Pancreas (tissue), 10 donors: ENCODE results near the gene TMEM106A. TPM values are rescaled to one million over a fixed set of nuclear protein-coding genes. Genes with fewer than 3 reads are reported as not detected.
"Not testable (repeated sequence)": the region's sequence is repeated elsewhere in the genome, so short reads cannot be mapped to it uniquely, and the experiment has no call there.

Experiments used
- ATAC-seq, 4 donors: fragments of 200-7000 bp; cut with Tn5 transposase; one replicate each; pipeline versions ENCODE4 v1.8.0 to v1.9.1; 2020; ENCODE audit warnings: mild to moderate bottlenecking in 4 of 4, moderate library complexity in 4 of 4
- DNase-seq, 6 donors: peaks; one replicate each; pipeline ENCODE4 v3.0.0-alpha.2; 2020
- FAIRE-seq: peaks from 2 replicates; lab custom pipeline; 2012; peaks lifted over from hg19 to GRCh38; lab: Jason Lieb, UNC
- H3K27ac ChIP-seq, 4 donors: fragments of 200-600 bp; sonication (generic); 1 replicate in 3 of 4; 2 replicates in 1 of 4; pipeline versions ENCODE4 v1.5.0 to v1.8.0; 2020
- H3K27me3 ChIP-seq, 4 donors: fragments of 200-600 bp; one replicate each; pipeline ENCODE4 v1.8.0; 2021
- H3K36me3 ChIP-seq, 3 donors: fragments of 200-600 bp; sonication (generic) in 1 of 3; one replicate each; pipeline versions ENCODE4 v1.5.0 to v1.8.0; 2020 to 2021
- H3K4me1 ChIP-seq, 3 donors: fragments of 200-600 bp; one replicate each; pipeline ENCODE4 v1.8.0; 2021
- H3K4me3 ChIP-seq, 4 donors: fragments of 200-600 bp; sonication (generic) in 2 of 4; one replicate each; pipeline versions ENCODE4 v1.5.0 to v1.8.0; 2020 to 2021
- H3K9me3 ChIP-seq, 4 donors: fragments of 200-600 bp; one replicate each; pipeline ENCODE4 v1.8.0; 2021
- WGBS, 2 donors: extraction: QIAGEN DNeasy Blood & Tissue Kit; methylation state at CpG; one replicate each; pipeline ENCODE4 v1.1.7; 2013; 5-methylcytosine and 5-hydroxymethylcytosine counted together
- intact Hi-C, 3 donors: fragments of 100-400 bp; cut with DNase I; formaldehyde crosslinking; loops; one replicate each; pipeline versions ENCODE4 v1.11.1 to v1.14.2; 2022
- polyA plus RNA-seq, 2 donors: library from polyadenylated mRNA; stranded (reverse); fragments of 200-250 nt; gene quantifications; one replicate each; pipeline ENCODE4 v1.2.3, GENCODE V29; 2013
- total RNA-seq, 6 donors: library from RNA; stranded (reverse); fragmentation: NEBNext Ultra II Directional in 4 of 6; extraction: Animal tissue kit (Norgen Biotek cat#: 25700) in 4 of 6; gene quantifications; one replicate each; pipeline versions ENCODE4 v1.2.1 to v1.2.4, GENCODE V29; 2021 to 2023
- TF ChIP-seq, protein P1 (sequence below), 4 donors: fragments of 200-600 bp; sonication (generic) in 3 of 4; IDR thresholded peaks; one replicate each; pipeline versions ENCODE4 v1.5.0 to v1.8.0; 2021; ENCODE audit warnings: antibody characterized with exemption in 4 of 4
- donor health status: healthy with polysubstance abuse.
- donor health status: DM: no; HTN: no; CAD: no; lungs with moderate emphysema.
- donor health status: DM: no; HTN: no; CAD: no.
- donor health status: control.
- donor health status: control.
- donor health status: Bipolar disorder and iron deficiency.
- donor health status: DM: yes; HTN: yes; CAD: no.
- donor health status: DM: no; HTN: no; CAD: no.
- donor health status: DM: no; HTN: no; CAD: no.
- donor health status: DM: yes; HTN: yes; CAD: no.

The TMEM106A gene, protein sequence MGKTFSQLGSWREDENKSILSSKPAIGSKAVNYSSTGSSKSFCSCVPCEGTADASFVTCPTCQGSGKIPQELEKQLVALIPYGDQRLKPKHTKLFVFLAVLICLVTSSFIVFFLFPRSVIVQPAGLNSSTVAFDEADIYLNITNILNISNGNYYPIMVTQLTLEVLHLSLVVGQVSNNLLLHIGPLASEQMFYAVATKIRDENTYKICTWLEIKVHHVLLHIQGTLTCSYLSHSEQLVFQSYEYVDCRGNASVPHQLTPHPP
- total RNA-seq (1 to 10 TPM; 2.6 to 7.9 (median 4.4) TPM), polyA plus RNA-seq (1 to 10 TPM; 1.4 to 6.8 TPM)

DNA sequence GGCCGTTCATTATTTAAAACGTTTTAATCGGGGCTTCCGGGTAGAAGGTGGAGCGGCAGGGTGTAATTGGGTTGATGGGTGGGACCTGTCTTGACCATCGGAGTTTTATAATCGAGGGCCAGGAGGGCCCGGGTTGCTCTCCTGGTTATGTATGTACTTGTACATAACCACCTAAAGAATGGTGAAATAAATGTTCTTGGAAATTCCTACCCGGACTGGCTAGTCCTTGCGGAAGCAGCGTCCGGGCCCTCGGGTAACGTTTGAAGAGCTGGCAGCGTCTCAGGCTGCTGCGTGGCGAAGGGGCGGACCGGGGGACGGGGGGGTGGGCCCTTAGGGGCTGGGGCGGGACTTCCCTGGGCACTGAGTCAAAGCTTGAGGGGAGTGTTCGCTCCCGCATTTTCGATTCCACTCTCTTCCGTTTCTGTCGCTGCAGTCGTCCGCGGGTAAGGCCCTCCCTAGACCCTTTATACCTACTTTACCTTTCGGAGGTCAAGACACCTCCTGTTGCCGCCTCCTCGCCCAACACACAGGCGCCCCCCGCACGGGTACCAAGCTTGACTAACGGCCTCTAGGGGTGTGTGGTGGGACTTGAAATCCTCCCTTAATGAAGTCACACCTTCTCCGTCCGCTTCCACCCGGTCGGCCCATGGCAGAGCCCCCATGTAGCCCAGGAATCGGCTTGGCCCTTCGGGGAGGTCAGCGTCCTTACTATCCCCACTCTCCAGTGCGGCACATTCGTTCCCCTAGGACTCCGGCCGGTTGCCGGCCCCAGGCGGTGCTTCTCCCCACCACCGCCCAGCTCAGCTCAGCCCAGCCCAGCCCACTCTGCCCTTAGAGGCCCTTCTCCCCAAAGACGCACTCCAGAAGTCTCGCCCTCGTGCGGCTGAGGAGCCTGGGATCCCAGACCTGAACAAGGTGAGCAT, at the start of gene TMEM106A:
TMEM106A (plus strand) TSS at position 396 of the 923 bp plus-strand sequence. CDS start 1,167 bp downstream, outside the sequence.
- Histone ChIP-seq H3K36me3 (peaks cover 0 to 16% (median 3%) of the 10 kb centered on the region in 3 donors), H3K27me3 (no peaks in the 10 kb centered on the region), H3K4me1 (peaks cover 4 to 29% (median 18%) of the 10 kb centered on the region in 3 donors), H3K9me3 (no peaks in the 10 kb centered on the region), H3K4me3 (peak within 1 kb of the TSS; percentile 34 to 70 (median 44)), H3K27ac (peak within 1 kb of the TSS; percentile 69 to 93 (median 77))
- intact Hi-C loops = loop anchor here in 1 of 3 donors (10.0 kb wide), 1 partner anchor 207 kb away; the partner anchor contains the start of gene IFI35
- TF ChIP-seq, protein P1, sequence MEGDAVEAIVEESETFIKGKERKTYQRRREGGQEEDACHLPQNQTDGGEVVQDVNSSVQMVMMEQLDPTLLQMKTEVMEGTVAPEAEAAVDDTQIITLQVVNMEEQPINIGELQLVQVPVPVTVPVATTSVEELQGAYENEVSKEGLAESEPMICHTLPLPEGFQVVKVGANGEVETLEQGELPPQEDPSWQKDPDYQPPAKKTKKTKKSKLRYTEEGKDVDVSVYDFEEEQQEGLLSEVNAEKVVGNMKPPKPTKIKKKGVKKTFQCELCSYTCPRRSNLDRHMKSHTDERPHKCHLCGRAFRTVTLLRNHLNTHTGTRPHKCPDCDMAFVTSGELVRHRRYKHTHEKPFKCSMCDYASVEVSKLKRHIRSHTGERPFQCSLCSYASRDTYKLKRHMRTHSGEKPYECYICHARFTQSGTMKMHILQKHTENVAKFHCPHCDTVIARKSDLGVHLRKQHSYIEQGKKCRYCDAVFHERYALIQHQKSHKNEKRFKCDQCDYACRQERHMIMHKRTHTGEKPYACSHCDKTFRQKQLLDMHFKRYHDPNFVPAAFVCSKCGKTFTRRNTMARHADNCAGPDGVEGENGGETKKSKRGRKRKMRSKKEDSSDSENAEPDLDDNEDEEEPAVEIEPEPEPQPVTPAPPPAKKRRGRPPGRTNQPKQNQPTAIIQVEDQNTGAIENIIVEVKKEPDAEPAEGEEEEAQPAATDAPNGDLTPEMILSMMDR (IDR thresholded peaks at IDR 0.05) = peak in 2 of 4 donors; percentile 10 to 18
- WGBS, 2 donors = 1% methylated on average over 54 of the region's 54 CpGs
- FAIRE-seq (no peak), ATAC-seq (peak; percentile 84 to 95 (median 90)), DNase-seq (peak; percentile 79 to 91 (median 86))

DNA sequence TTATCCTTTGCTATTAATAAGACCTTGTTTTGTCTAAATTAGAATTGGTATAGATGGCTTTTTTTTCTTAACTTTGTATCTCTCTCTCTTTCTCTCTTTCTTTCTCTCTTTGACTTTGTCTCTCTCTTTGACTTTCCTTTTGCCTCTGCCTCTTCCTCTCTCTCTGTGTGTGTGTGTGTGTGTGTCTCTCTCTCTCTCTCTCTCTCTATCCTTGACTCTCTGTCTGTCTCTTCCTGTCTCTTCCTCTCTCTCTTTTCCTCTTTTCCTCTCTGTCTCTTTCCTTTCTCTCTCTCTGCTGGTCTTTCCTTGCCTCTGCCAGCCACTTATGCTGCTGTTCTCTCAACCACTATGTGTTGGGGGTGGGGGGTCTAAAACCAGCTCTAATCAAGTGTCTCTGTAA, 45.7 kb upstream of the TMEM106A start:
- H3K27me3 ChIP-seq, ATAC-seq, H3K9me3 ChIP-seq, intact Hi-C loops, DNase-seq, H3K4me1 ChIP-seq, FAIRE-seq, H3K27ac ChIP-seq, H3K36me3 ChIP-seq, H3K4me3 ChIP-seq: not testable (repeated sequence)

DNA sequence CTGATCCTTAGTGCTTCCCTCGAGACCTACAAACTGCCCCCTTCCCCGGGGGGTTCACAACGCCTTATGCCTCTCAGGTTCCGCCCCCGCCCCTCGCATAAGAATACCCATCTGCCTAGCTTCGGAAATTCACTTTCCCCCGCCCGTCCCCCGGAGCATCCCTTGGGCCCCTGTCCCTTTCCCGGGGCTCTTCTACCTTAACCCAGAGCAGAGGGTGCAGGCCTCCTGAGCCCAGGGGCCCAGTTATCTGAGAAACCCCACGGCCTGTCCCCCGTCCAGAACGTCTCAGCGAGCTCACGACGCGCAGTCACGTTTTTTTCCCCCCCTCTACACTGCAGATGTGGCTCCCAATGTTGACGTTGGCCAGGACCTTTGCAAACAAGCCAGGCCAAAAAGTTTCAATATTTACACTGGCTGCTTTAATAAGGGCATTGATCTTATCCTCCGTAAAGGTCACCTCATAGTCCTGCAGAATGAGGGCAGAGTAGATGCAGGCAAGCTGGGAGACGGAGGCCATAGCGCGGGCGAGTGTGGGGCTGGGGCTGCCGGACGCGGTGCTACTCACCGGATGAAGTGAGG, 42.0 kb upstream of the TMEM106A start:
- TF ChIP-seq, protein P1 (IDR thresholded peaks at IDR 0.05) = no peak
- Histone ChIP-seq H3K4me1 (peaks cover 18 to 24% (median 22%) of the 10 kb centered on the region in 3 donors), H3K27me3 (no peaks in the 10 kb centered on the region), H3K36me3 (no peaks in the 10 kb centered on the region), H3K4me3 (peak overlapping the region; percentile 52 to 81 (median 69)), H3K9me3 (no peaks in the 10 kb centered on the region), H3K27ac (peak overlapping the region; percentile 87 to 99 (median 93))
- WGBS, 2 donors = 1% methylated on average over 29 of the region's 29 CpGs
- no peak for FAIRE-seq
- peak; percentile 41 to 59 (median 44) for ATAC-seq
- intact Hi-C loops = no loop called here
- DNase-seq = peak in 3 of 6 donors; percentile 51 to 82 (median 65)

DNA sequence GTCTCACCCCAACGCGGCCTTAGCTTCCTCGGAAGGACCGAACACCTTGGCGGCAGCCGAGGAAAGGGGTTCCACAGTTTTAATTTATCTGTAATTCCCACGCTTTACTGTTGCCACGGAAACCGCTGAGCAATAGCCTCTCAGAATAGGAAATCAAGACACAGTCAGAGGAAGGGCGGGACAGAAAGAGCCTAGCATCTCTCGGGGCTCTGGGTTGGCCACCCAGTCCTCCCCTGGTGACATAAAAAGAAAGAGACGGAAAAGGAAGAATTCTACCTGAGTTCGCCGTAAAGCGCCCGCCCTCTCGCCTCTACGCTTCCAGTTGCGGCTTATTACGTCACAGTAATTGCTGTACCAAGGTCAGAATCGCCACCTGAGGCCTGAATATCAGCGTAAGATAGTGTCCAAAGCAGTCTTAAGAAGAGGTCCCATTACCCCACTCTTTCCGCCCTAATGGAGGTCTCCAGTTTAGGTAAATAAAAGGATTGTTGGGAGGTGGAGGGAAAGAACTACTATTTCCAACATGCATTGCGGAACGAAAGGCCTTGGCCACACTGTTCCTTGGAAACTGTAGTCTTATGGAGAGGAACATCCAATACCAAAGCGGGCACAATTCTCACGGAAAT, 41.4 kb upstream of the TMEM106A start:
- FAIRE-seq (no peak), DNase-seq (peak; percentile 79 to 89 (median 86)), ATAC-seq (peak; percentile 79 to 89 (median 84))
- Histone ChIP-seq H3K9me3 (no peaks in the 10 kb centered on the region), H3K27ac (peak overlapping the region; percentile 87 to 99 (median 93)), H3K36me3 (no peaks in the 10 kb centered on the region), H3K27me3 (no peaks in the 10 kb centered on the region), H3K4me3 (peak overlapping the region; percentile 52 to 81 (median 69)), H3K4me1 (peaks cover 19 to 30% (median 24%) of the 10 kb centered on the region in 3 donors)
- TF ChIP-seq, protein P1 (IDR thresholded peaks at IDR 0.05) = no peak
- WGBS, 2 donors = 0% methylated on average over 27 of the region's 27 CpGs
- intact Hi-C loops = no loop called here
